HG03378 (cell line): ENCODE data around the gene KRT2.

Experiments
- ATAC-seq: cut with Tn5 transposase; IDR thresholded peaks from one replicate; pipeline ENCODE4 v1.9.1; 2021; ENCODE audit warnings: mild to moderate bottlenecking, moderate library complexity; ENCODE audit not compliant: unreplicated experiment

The KRT2 gene

GRCh38 chr12:52643233-52644077 is 8.6 kb downstream of the KRT2 start:
- no peak for ATAC-seq

GRCh38 chr12:52641468-52641867 is 10.5 kb downstream of the KRT2 start:
- no peak for ATAC-seq

GRCh38 chr12:52637299-52637698 is 14.7 kb downstream of the KRT2 start:
- no peak for ATAC-seq

GRCh38 chr12:52636592-52637258 is 15.3 kb downstream of the KRT2 start:
- ATAC-seq = no peak

GRCh38 chr12:52636189-52636588 is 15.8 kb downstream of the KRT2 start:
- no peak for ATAC-seq

- no peak for ATAC-seq
Observed at GRCh38 chr12:52634266-52635056, 17.6 kb downstream of the KRT2 start.

GRCh38 chr12:52633383-52633782 is 18.6 kb downstream of the KRT2 start:
- ATAC-seq = no peak

GRCh38 chr12:52632656-52633055 is 19.4 kb downstream of the KRT2 start:
- no peak for ATAC-seq

- ATAC-seq = no peak
Observed at GRCh38 chr12:52631676-52632459, 20.1 kb downstream of the KRT2 start.

- no peak for ATAC-seq
Observed at GRCh38 chr12:52631264-52631663, 20.7 kb downstream of the KRT2 start.

- ATAC-seq = no peak
Observed at GRCh38 chr12:52630599-52631200, 21.3 kb downstream of the KRT2 start.

GRCh38 chr12:52630008-52630500 is 22.0 kb downstream of the KRT2 start:
- ATAC-seq = no peak

- no peak for ATAC-seq
Observed at GRCh38 chr12:52629281-52630007, 22.6 kb downstream of the KRT2 start.

- no peak for ATAC-seq
Observed at GRCh38 chr12:52628841-52629240, 23.2 kb downstream of the KRT2 start.

GRCh38 chr12:52628111-52628507 is 23.9 kb downstream of the KRT2 start:
- ATAC-seq = no peak

- no peak for ATAC-seq
Observed at GRCh38 chr12:52627395-52628110, 24.5 kb downstream of the KRT2 start.

- no peak for ATAC-seq
Observed at GRCh38 chr12:52622349-52622748, 29.7 kb downstream of the KRT2 start.

- ATAC-seq = no peak
Observed at GRCh38 chr12:52618866-52619265, 33.1 kb downstream of the KRT2 start.

GRCh38 chr12:52618216-52618615 is 33.8 kb downstream of the KRT2 start, which contains the start of gene KRT73:
TSS of gene KRT73 (minus strand) at chr12:52618559. CDS start at chr12:52618524, 35 bp downstream.
- ATAC-seq = no peak
